HEK293 (cell line): ENCODE measurements around the gene GCAT.
A peak's percentile ranks its signal among the peaks of the same experiment; 100 is the strongest.

Source experiments
- CTCF ChIA-PET: fragments of 350-600 bp; formaldehyde crosslinking; extraction: SDS; loops from one replicate; lab custom pipeline; 2021; ENCODE audit warnings: antibody characterized with exemption; lab: Yijun Ruan, JAX
- POLR2A ChIA-PET: fragments of 300-600 bp; formaldehyde crosslinking; extraction: SDS; loops from one replicate; lab custom pipeline; 2020; ENCODE audit warnings: antibody characterized with exemption, inconsistent platforms; lab: Yijun Ruan, JAX
- H3K27ac ChIP-seq: fragments of 200-500 bp; sonication (Bioruptor generic); 2 replicates; pipeline ENCODE4 v1.5.1; 2014; ENCODE audit warnings: low read depth, low read length, control low read depth, inconsistent platforms; ENCODE audit errors: extremely low read depth
- H3K36me3 ChIP-seq, 2 experiments: fragments of 200-500 bp in 1 of 2; sonication (Bioruptor generic) in 1 of 2; 1 replicate in 1 of 2; 2 replicates in 1 of 2; pipeline ENCODE4 v1.5.1; 2014 to 2017; ENCODE audit warnings: inconsistent platforms in 2 of 2, low read length in 2 of 2; ENCODE audit not compliant: control insufficient read depth in 2 of 2, insufficient read depth in 1 of 2
- H3K4me1 ChIP-seq: fragments of 200-500 bp; sonication (Bioruptor generic); 2 replicates; pipeline ENCODE4 v1.5.1; 2014; ENCODE audit warnings: mild to moderate bottlenecking, low read length, inconsistent platforms; ENCODE audit not compliant: control insufficient read depth, insufficient read depth
- H3K4me3 ChIP-seq: 2 replicates; pipeline ENCODE4 v1.5.1; 2011; ENCODE audit warnings: low read depth, mild to moderate bottlenecking, control low read depth, low read length, moderate library complexity
- H3K9me3 ChIP-seq: fragments of 200-500 bp; sonication (Bioruptor generic); 2 replicates; pipeline ENCODE4 v1.5.1; 2014; ENCODE audit warnings: low read depth, low read length, inconsistent platforms; ENCODE audit not compliant: control insufficient read depth, insufficient read depth
- BCL6B ChIP-seq: fragments of 450-650 bp; formaldehyde crosslinking; IDR thresholded peaks from 2 replicates; pipeline ENCODE4 v1.5.1; 2017; ENCODE audit warnings: missing biosample characterization, missing genetic modification characterization
- FEZF1 ChIP-seq: fragments of 450-650 bp; formaldehyde crosslinking; IDR thresholded peaks from 2 replicates; pipeline ENCODE4 v1.5.1; 2016; ENCODE audit warnings: missing biosample characterization, missing genetic modification characterization
- GLI2 ChIP-seq: fragments of 450-650 bp; formaldehyde crosslinking; IDR thresholded peaks from 2 replicates; pipeline ENCODE4; 2017; ENCODE audit warnings: missing biosample characterization, missing genetic modification characterization, low read depth, borderline replicate concordance
- GLIS2 ChIP-seq: fragments of 450-650 bp; formaldehyde crosslinking; IDR thresholded peaks from 2 replicates; pipeline ENCODE4 v1.5.1; 2016; ENCODE audit warnings: missing biosample characterization, missing genetic modification characterization
- HOXC10 ChIP-seq: sonication (generic); formaldehyde crosslinking; IDR thresholded peaks from 2 replicates; pipeline ENCODE4 v1.8.1; 2023; ENCODE audit warnings: mild to moderate bottlenecking, missing genetic modification reagents
- KLF9 ChIP-seq: fragments of 450-650 bp; formaldehyde crosslinking; IDR thresholded peaks from 2 replicates; pipeline ENCODE4 v1.5.1; 2016; ENCODE audit warnings: missing biosample characterization, missing genetic modification characterization, low read depth
- PBX3 ChIP-seq: sonication (generic); formaldehyde crosslinking; IDR thresholded peaks from 2 replicates; pipeline ENCODE4 v1.8.1; 2022; ENCODE audit warnings: mild to moderate bottlenecking, moderate library complexity, missing genetic modification reagents
- PRDM1 ChIP-seq: fragments of 450-650 bp; formaldehyde crosslinking; IDR thresholded peaks from 2 replicates; pipeline ENCODE4; 2016; ENCODE audit warnings: missing biosample characterization, missing genetic modification characterization
- REPIN1 ChIP-seq: fragments of 450-650 bp; formaldehyde crosslinking; IDR thresholded peaks from 2 replicates; pipeline ENCODE4 v1.5.1; 2017; ENCODE audit warnings: missing biosample characterization, missing genetic modification characterization, low read depth
- SCRT1 ChIP-seq: fragments of 450-650 bp; formaldehyde crosslinking; IDR thresholded peaks from 2 replicates; pipeline ENCODE4 v1.5.1; 2016; ENCODE audit warnings: missing biosample characterization, missing genetic modification characterization, borderline replicate concordance
- SCRT2 ChIP-seq: fragments of 450-650 bp; formaldehyde crosslinking; IDR thresholded peaks from 2 replicates; pipeline ENCODE4 v1.5.1; 2016; ENCODE audit warnings: missing biosample characterization, missing genetic modification characterization
- SP3 ChIP-seq: fragments of 450-650 bp; formaldehyde crosslinking; IDR thresholded peaks from 2 replicates; pipeline ENCODE4 v1.5.1; 2016; ENCODE audit warnings: missing biosample characterization, missing genetic modification characterization
- SP7 ChIP-seq: fragments of 450-650 bp; formaldehyde crosslinking; IDR thresholded peaks from 2 replicates; pipeline ENCODE4 v1.5.1; 2016; ENCODE audit warnings: missing biosample characterization, missing genetic modification characterization
- ZBTB1 ChIP-seq: fragments of 450-650 bp; formaldehyde crosslinking; IDR thresholded peaks from 2 replicates; pipeline ENCODE4 v1.5.1; 2016; ENCODE audit warnings: missing biosample characterization, missing genetic modification characterization
- ZBTB48 ChIP-seq: fragments of 450-650 bp; formaldehyde crosslinking; IDR thresholded peaks from 2 replicates; pipeline ENCODE4 v1.5.1; 2016; ENCODE audit warnings: missing biosample characterization, missing genetic modification characterization
- ZFHX2 ChIP-seq: fragments of 450-650 bp; formaldehyde crosslinking; conservative IDR thresholded peaks from 2 replicates; pipeline ENCODE4 v1.5.1; 2016; ENCODE audit warnings: missing biosample characterization, missing genetic modification characterization
- ZNF10 ChIP-seq: fragments of 450-650 bp; formaldehyde crosslinking; IDR thresholded peaks from 2 replicates; pipeline ENCODE4 v1.5.1; 2017; ENCODE audit warnings: missing biosample characterization, missing genetic modification characterization
- ZNF121 ChIP-seq: fragments of 450-650 bp; formaldehyde crosslinking; IDR thresholded peaks from 2 replicates; pipeline ENCODE4 v1.5.1; 2016; ENCODE audit warnings: missing biosample characterization, missing genetic modification characterization
- ZNF174 ChIP-seq: fragments of 450-650 bp; formaldehyde crosslinking; IDR thresholded peaks from 2 replicates; pipeline ENCODE4 v1.5.0; 2017; ENCODE audit warnings: missing biosample characterization, mild to moderate bottlenecking, missing genetic modification characterization
- ZNF394 ChIP-seq: fragments of 450-650 bp; formaldehyde crosslinking; IDR thresholded peaks from 2 replicates; pipeline ENCODE4 v1.5.1; 2016; ENCODE audit warnings: missing biosample characterization, missing genetic modification characterization, mild to moderate bottlenecking, moderate library complexity, borderline replicate concordance
- ZNF398 ChIP-seq: fragments of 450-650 bp; formaldehyde crosslinking; IDR thresholded peaks from 2 replicates; pipeline ENCODE4 v1.5.1; 2017; ENCODE audit warnings: missing biosample characterization, missing genetic modification characterization
- ZNF449 ChIP-seq: fragments of 450-650 bp; formaldehyde crosslinking; IDR thresholded peaks from 2 replicates; pipeline ENCODE4 v1.5.1; 2017; ENCODE audit warnings: missing biosample characterization, mild to moderate bottlenecking, missing genetic modification characterization, moderate library complexity
- ZNF521 ChIP-seq: fragments of 450-650 bp; formaldehyde crosslinking; IDR thresholded peaks from 2 replicates; pipeline ENCODE4 v1.5.1; 2017; ENCODE audit warnings: missing biosample characterization, mild to moderate bottlenecking, missing genetic modification characterization
- ZNF529 ChIP-seq: fragments of 450-650 bp; formaldehyde crosslinking; IDR thresholded peaks from 2 replicates; pipeline ENCODE4 v1.5.1; 2017; ENCODE audit warnings: missing genetic modification characterization, missing biosample characterization; ENCODE audit not compliant: insufficient replicate concordance
- ZNF544 ChIP-seq: fragments of 450-650 bp; formaldehyde crosslinking; IDR thresholded peaks from 2 replicates; pipeline ENCODE4 v1.5.0; 2017; ENCODE audit warnings: missing biosample characterization, missing genetic modification characterization
- ZNF621 ChIP-seq: fragments of 450-650 bp; formaldehyde crosslinking; IDR thresholded peaks from 2 replicates; pipeline ENCODE4 v1.5.1; 2017; ENCODE audit warnings: missing biosample characterization, missing genetic modification characterization
- ZNF623 ChIP-seq: fragments of 450-650 bp; formaldehyde crosslinking; IDR thresholded peaks from 2 replicates; pipeline ENCODE4 v1.5.1; 2016; ENCODE audit warnings: missing biosample characterization, missing genetic modification characterization
- ZNF747 ChIP-seq: fragments of 450-650 bp; formaldehyde crosslinking; IDR thresholded peaks from 2 replicates; pipeline ENCODE4 v1.5.1; 2016; ENCODE audit warnings: missing biosample characterization, missing genetic modification characterization

Gene GCAT

GRCh38 chr22:37850801-37851200 is 43.1 kb downstream of the GCAT start:
- TF ChIP-seq ZBTB48 (tag by site-specific recombination), result no peak
- no peak for TF ChIP-seq FEZF1 (tag by site-specific recombination)
- TF ChIP-seq PRDM1 (tag by site-specific recombination), result no peak
- peaks cover 45 to 58% of the 10 kb centered on the region in 2 experiments for H3K36me3 ChIP-seq

GRCh38 chr22:37852418-37852817 is 44.7 kb downstream of the GCAT start:
- Histone ChIP-seq H3K27ac (no peak overlapping the region), H3K9me3 (no peaks in the 10 kb centered on the region), H3K4me1 (peaks cover 2% of the 10 kb centered on the region; the same call in 1 of the 2 replicates), H3K36me3 (peaks cover 61 to 73% of the 10 kb centered on the region in 2 experiments), H3K4me3 (no peak overlapping the region)
- TF ChIP-seq HOXC10 (CRISPR knock-in tag) (no peak), ZNF394 (tag by site-specific recombination) (no peak), ZNF529 (tag by site-specific recombination) (no peak), BCL6B (tag by site-specific recombination) (no peak), KLF9 (no peak), ZNF174 (no peak), ZNF621 (no peak), ZBTB1 (tag by site-specific recombination) (no peak), SP3 (tag by site-specific recombination) (no peak), ZFHX2 (no peak), ZNF398 (tag by site-specific recombination) (no peak), SP7 (no peak), GLIS2 (tag by site-specific recombination) (no peak), ZNF449 (tag by site-specific recombination) (no peak)
- ChIA-PET CTCF (interaction anchor here (0.9 to 3.3 kb wide), 2 partner anchors 11 to 34 kb away, joined by 3 to 48 read pairs; no protein-coding TSS in a partner anchor), POLR2A (interaction anchor here (1.3 kb wide), 1 partner anchor 9 kb away, joined by 6 read pairs; the partner anchor contains the start of gene ANKRD54)

More at GRCh38 chr22:37850801-37851200, 43.1 kb downstream of the GCAT start:
- CTCF ChIA-PET, result interaction anchor here (0.6 to 1.5 kb wide), 5 partner anchors 8 to 187 kb away, joined by 3 to 15 read pairs (median 4); no protein-coding TSS in a partner anchor
- Histone ChIP-seq H3K9me3 (no peaks in the 10 kb centered on the region), H3K4me3 (no peak overlapping the region), H3K4me1 (peaks cover 2% of the 10 kb centered on the region; the same call in 1 of the 2 replicates), H3K27ac (no peak overlapping the region)
- POLR2A ChIA-PET, result interaction anchor here (1.3 kb wide), 1 partner anchor 11 kb away, joined by 4 read pairs; no protein-coding TSS in a partner anchor

- no peak overlapping the region for H3K4me3 ChIP-seq
- no peaks in the 10 kb centered on the region for H3K9me3 ChIP-seq
- POLR2A ChIA-PET, result interaction anchor here (0.6 to 1.9 kb wide), 4 partner anchors 11 to 50 kb away, joined by 3 to 11 read pairs (median 4); partner anchors contain the start of gene ANKRD54
- CTCF ChIA-PET, result interaction anchor here (0.5 to 1.3 kb wide), 4 partner anchors 9 to 93 kb away, joined by 3 to 10 read pairs (median 4); no protein-coding TSS in a partner anchor
- H3K4me1 ChIP-seq, result peaks cover 1% of the 10 kb centered on the region; the same call in 1 of the 2 replicates
- H3K36me3 ChIP-seq, result peaks cover 84 to 91% of the 10 kb centered on the region in 2 experiments
- no peak overlapping the region; the same call in 1 of the 2 replicates for H3K27ac ChIP-seq
- TF ChIP-seq PBX3 (CRISPR knock-in tag) (no peak), ZNF121 (tag by site-specific recombination) (no peak), ZNF544 (tag by site-specific recombination) (no peak), REPIN1 (no peak), ZNF623 (tag by site-specific recombination) (no peak), ZNF10 (tag by site-specific recombination) (no peak), GLI2 (no peak), SCRT1 (peak; percentile 40; the same call in 1 of the 2 replicates), ZNF521 (tag by site-specific recombination) (no peak), ZNF747 (no peak), SCRT2 (tag by site-specific recombination) (peak; percentile 82)
Observed at GRCh38 chr22:37854946-37855345, 47.2 kb downstream of the GCAT start.
